Small intestine (tissue), 7 donors: ENCODE measurements around the gene BCR. TPM values are rescaled to one million over a fixed set of nuclear protein-coding genes. Genes with fewer than 3 reads are reported as not detected.

Source experiments
- DNase-seq, 2 donors: peaks; one replicate each; pipeline versions ENCODE4 v3.0.0 to v3.0.0-alpha.2; 2013
- FAIRE-seq: peaks from 2 replicates; lab custom pipeline; 2012; peaks lifted over from hg19 to GRCh38; lab: Jason Lieb, UNC
- H3K27ac ChIP-seq, 3 donors: one replicate each; pipeline ENCODE4 v1.5.1; 2013; ENCODE audit warnings: low read length in 2 of 3, mild to moderate bottlenecking in 2 of 3, control low read depth in 1 of 3, inconsistent platforms in 1 of 3, low read depth in 1 of 3, moderate library complexity in 1 of 3
- H3K27me3 ChIP-seq, 3 donors: one replicate each; pipeline ENCODE4 v1.6.1; 2013; ENCODE audit warnings: low read length in 3 of 3, inconsistent platforms in 1 of 3; ENCODE audit not compliant: control insufficient read depth in 3 of 3, insufficient read depth in 3 of 3
- H3K36me3 ChIP-seq, 3 donors: one replicate each; pipeline ENCODE4 v1.6.1; 2013; ENCODE audit warnings: low read length in 3 of 3, inconsistent platforms in 1 of 3, low read depth in 1 of 3, mild to moderate bottlenecking in 1 of 3, moderate library complexity in 1 of 3; ENCODE audit not compliant: control insufficient read depth in 3 of 3, insufficient read depth in 2 of 3
- H3K4me1 ChIP-seq, 3 donors: one replicate each; pipeline ENCODE4 v1.6.1; 2013; ENCODE audit warnings: low read length in 2 of 3, inconsistent platforms in 1 of 3, low read depth in 1 of 3, mild to moderate bottlenecking in 1 of 3, moderate library complexity in 1 of 3; ENCODE audit not compliant: control insufficient read depth in 3 of 3, insufficient read depth in 2 of 3
- H3K4me3 ChIP-seq, 3 donors: one replicate each; pipeline ENCODE4 v1.5.1; 2013; ENCODE audit warnings: low read length in 3 of 3, control low read depth in 1 of 3, inconsistent platforms in 1 of 3, low read depth in 1 of 3, mild to moderate bottlenecking in 1 of 3, moderate library complexity in 1 of 3
- H3K9me3 ChIP-seq, 2 donors: one replicate each; pipeline ENCODE4 v1.6.1; 2013; ENCODE audit warnings: low read depth in 1 of 2, low read length in 1 of 2; ENCODE audit not compliant: control insufficient read depth in 2 of 2, insufficient read depth in 1 of 2
- WGBS, 3 donors: extraction: QIAGEN DNeasy Blood & Tissue Kit; methylation state at CpG; one replicate each; pipeline ENCODE4 v1.1.7; 2013; 5-methylcytosine and 5-hydroxymethylcytosine counted together
- polyA plus RNA-seq, 4 donors: library from polyadenylated mRNA; stranded (reverse) in 3 of 4; unstranded in 1 of 4; fragments of 200-250 nt in 3 of 4; fragments of 120-200 nt in 1 of 4; gene quantifications; one replicate each; pipeline versions ENCODE4 v1.2.1 to v1.2.3, GENCODE V29; 2013
- donor health status: healthy with polysubstance abuse.
- donor health status: control.
- donor health status: control.
- donor health status: Bipolar disorder and iron deficiency.
- donor health status: healthy.

The BCR gene
- polyA plus RNA-seq, 4 donors, result 8.9 to 27.9 (median 19.7) TPM

GRCh38 chr22:23175817-23176644, 4.3 kb upstream of the BCR start:
- WGBS, 3 donors, result 80 to 93% (median 88%) methylated on average over 10 of the region's 10 CpGs
- Histone ChIP-seq H3K27ac (peak overlapping the region in 1 of 3 donors; percentile 22), H3K9me3 (peaks cover 0 to 23% of the 10 kb centered on the region in 2 donors), H3K4me1 (peaks cover 0 to 14% (median 0%) of the 10 kb centered on the region in 3 donors), H3K36me3 (no peaks in the 10 kb centered on the region), H3K27me3 (no peaks in the 10 kb centered on the region), H3K4me3 (no peak overlapping the region)
- FAIRE-seq, result no peak
- DNase-seq, result peak in 1 of 2 donors; percentile 29

- WGBS, 3 donors, result 77 to 87% (median 84%) methylated on average over 9 of the region's 9 CpGs
- Histone ChIP-seq H3K27ac (no peak overlapping the region), H3K9me3 (peaks cover 0 to 23% of the 10 kb centered on the region in 2 donors), H3K4me3 (no peak overlapping the region), H3K36me3 (peaks cover 0 to 2% (median 0%) of the 10 kb centered on the region in 3 donors), H3K4me1 (peaks cover 0 to 16% (median under 1%) of the 10 kb centered on the region in 3 donors), H3K27me3 (no peaks in the 10 kb centered on the region)
- FAIRE-seq, result no peak
- DNase-seq, result no peak
These were observed 3.7 kb upstream of the BCR start for GRCh38 chr22:23176645-23177027.

DNA sequence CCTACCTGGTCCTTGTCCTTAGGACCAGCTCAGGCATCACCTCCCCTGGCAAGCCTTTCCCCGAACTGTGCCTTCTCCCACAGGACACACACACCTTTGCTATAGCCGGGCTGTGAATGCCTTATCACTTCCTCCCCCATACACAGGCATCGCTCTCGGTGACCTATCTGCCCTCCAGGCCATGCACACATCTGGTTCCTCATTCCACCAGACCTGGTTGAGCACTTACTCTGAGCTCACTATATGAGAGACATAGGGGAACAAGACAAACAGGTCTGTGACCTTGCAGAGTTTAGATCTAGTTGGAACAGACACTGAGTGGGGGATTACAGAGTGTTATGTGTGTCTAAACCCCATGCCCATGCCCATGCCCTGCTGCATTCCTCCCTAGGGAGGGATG, 3.1 kb upstream of the BCR start:
- FAIRE-seq, result no peak
- Histone ChIP-seq H3K9me3 (peaks cover 0 to 23% of the 10 kb centered on the region in 2 donors), H3K4me1 (peaks cover 0 to 22% (median 2%) of the 10 kb centered on the region in 3 donors), H3K36me3 (peaks cover 0 to 7% (median 0%) of the 10 kb centered on the region in 3 donors), H3K27me3 (no peaks in the 10 kb centered on the region), H3K4me3 (no peak overlapping the region), H3K27ac (peak overlapping the region in 1 of 3 donors; percentile 8)
- DNase-seq, result no peak
- WGBS, 3 donors, result 64 to 82% (median 81%) methylated on average over 4 of the region's 4 CpGs

DNA sequence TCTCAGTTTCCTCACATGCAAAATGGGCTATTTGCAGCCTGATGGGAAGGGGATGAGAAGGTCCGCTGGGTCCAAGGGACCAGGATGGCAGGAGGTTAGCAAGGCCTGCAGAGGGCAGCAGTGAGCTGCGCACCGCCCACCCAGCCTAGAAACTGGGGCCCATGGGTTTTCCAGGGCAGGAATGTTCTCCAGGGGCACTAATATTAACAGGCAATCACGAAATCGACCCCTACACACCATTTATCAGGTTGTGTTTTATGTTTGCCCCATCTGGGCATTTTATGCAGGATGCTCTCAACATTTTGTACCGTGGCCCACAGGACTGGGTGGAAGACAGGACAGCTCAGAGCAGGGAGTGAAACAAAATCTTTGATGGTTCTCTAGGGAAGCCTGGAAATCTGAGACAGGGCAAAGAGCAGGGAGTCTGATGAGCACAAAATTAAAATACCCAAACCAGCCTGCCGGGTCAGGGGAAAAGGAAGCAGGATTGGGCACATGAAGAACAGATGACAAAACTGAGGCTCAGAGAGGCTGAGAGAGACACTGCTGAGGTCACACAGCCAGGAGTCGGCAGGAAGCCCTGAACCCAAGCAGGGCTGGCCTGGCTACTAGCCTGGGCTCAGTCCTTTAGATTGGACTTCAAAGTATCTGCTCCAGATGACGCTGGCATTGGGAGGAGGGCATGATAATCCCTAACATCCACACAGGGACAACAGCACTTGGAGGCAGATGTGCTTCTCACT, 1.6 kb upstream of the BCR start:
- peaks cover 0 to 23% of the 10 kb centered on the region in 2 donors for H3K9me3 ChIP-seq
- DNase-seq (peak; percentile 59 to 82), FAIRE-seq (no peak)
- no peak overlapping the region for H3K4me3 ChIP-seq
- WGBS, 3 donors, result 28 to 31% (median 31%) methylated on average over 9 of the region's 9 CpGs
- H3K4me1 ChIP-seq, result peaks cover 2 to 36% (median 5%) of the 10 kb centered on the region in 3 donors
- peak overlapping the region in 1 of 3 donors; percentile 67 for H3K27ac ChIP-seq
- H3K27me3 ChIP-seq, result no peaks in the 10 kb centered on the region
- peaks cover 0 to 17% (median 0%) of the 10 kb centered on the region in 3 donors for H3K36me3 ChIP-seq

DNA sequence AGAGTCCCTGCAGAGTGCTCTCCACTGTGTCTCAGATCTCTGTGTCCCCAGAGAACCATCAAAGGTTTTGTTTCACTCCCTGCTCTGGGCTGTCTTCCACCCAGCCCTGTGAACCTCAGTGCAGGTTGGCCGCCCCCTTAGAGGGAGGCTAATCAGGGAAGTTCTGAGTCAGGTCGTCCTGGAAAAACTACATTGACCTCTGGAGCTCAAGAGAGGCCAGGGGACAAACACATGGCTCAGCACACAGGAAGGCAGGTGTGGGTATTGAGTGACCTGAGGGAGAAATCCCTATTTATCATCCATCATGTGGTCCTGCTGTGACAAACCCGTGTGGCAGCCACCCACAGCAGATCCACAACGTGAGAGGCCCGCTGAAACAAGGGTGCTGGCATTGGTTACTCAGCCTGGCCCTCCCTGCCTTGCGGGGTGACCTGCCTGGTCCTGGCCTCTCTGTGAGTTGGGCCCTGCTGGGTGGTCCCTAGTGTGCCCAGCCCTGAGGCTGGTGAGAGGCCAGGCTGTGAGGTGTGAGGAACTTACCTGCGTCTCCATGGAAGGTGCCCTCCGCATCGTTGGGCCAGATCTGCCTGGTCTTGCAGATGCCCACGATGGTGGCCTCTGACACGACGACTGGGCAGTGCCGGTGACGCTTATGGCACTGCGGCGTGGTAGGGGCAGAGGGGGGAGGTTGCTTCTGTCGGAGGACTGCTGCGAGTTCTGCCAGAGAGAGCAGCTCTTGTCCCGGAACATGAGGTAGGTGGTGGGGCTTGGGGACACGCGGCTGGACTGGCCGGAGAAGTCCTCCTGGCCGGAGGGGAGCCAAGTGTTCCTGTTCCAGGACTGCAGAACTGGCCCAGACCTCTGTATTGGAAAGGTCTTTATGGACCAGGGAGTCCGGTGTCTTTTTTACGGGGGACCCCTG, 669 bp upstream of the BCR start:
- Histone ChIP-seq H3K4me1 (peaks cover 2 to 38% (median 5%) of the 10 kb centered on the region in 3 donors), H3K27me3 (no peaks in the 10 kb centered on the region), H3K36me3 (peaks cover 0 to 18% (median 0%) of the 10 kb centered on the region in 3 donors), H3K27ac (peak overlapping the region in 2 of 3 donors; percentile 63 to 67), H3K4me3 (peak overlapping the region in 2 of 3 donors; percentile 44 to 80), H3K9me3 (peaks cover 0 to 23% of the 10 kb centered on the region in 2 donors)
- no peak for FAIRE-seq
- peak in 1 of 2 donors; percentile 67 for DNase-seq
- WGBS, 3 donors, result 31 to 46% (median 43%) methylated on average over 24 to 25 of the region's 25 CpGs

DNA sequence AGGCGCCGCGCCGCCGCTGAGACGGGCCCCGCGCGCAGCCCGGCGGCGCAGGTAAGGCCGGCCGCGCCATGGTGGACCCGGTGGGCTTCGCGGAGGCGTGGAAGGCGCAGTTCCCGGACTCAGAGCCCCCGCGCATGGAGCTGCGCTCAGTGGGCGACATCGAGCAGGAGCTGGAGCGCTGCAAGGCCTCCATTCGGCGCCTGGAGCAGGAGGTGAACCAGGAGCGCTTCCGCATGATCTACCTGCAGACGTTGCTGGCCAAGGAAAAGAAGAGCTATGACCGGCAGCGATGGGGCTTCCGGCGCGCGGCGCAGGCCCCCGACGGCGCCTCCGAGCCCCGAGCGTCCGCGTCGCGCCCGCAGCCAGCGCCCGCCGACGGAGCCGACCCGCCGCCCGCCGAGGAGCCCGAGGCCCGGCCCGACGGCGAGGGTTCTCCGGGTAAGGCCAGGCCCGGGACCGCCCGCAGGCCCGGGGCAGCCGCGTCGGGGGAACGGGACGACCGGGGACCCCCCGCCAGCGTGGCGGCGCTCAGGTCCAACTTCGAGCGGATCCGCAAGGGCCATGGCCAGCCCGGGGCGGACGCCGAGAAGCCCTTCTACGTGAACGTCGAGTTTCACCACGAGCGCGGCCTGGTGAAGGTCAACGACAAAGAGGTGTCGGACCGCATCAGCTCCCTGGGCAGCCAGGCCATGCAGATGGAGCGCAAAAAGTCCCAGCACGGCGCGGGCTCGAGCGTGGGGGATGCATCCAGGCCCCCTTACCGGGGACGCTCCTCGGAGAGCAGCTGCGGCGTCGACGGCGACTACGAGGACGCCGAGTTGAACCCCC, 798 bp downstream of the BCR start:
- 11 to 26% (median 25%) methylated on average over 84 to 112 of the region's 112 CpGs for WGBS, 3 donors
- Histone ChIP-seq H3K27me3 (no peaks in the 10 kb centered on the region), H3K4me1 (peaks cover 2 to 38% (median 5%) of the 10 kb centered on the region in 3 donors), H3K36me3 (peaks cover 0 to 28% (median 0%) of the 10 kb centered on the region in 3 donors), H3K4me3 (peak overlapping the region; percentile 42 to 80 (median 65)), H3K27ac (peak overlapping the region in 2 of 3 donors; percentile 25 to 67), H3K9me3 (peaks cover 0 to 12% of the 10 kb centered on the region in 2 donors)
- FAIRE-seq (no peak), DNase-seq (peak; percentile 35 to 77)

DNA sequence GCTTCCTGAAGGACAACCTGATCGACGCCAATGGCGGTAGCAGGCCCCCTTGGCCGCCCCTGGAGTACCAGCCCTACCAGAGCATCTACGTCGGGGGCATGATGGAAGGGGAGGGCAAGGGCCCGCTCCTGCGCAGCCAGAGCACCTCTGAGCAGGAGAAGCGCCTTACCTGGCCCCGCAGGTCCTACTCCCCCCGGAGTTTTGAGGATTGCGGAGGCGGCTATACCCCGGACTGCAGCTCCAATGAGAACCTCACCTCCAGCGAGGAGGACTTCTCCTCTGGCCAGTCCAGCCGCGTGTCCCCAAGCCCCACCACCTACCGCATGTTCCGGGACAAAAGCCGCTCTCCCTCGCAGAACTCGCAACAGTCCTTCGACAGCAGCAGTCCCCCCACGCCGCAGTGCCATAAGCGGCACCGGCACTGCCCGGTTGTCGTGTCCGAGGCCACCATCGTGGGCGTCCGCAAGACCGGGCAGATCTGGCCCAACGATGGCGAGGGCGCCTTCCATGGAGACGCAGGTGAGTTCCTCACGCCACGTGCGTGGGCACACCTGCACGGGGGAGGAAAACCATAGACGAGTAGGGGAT, 1.5 kb downstream of the BCR start:
- peaks cover 0 to 28% (median 0%) of the 10 kb centered on the region in 3 donors for H3K36me3 ChIP-seq
- no peaks in the 10 kb centered on the region for H3K27me3 ChIP-seq
- H3K4me3 ChIP-seq, result peak overlapping the region in 2 of 3 donors; percentile 44 to 80
- WGBS, 3 donors, result 60 to 84% (median 74%) methylated on average over 41 to 43 of the region's 43 CpGs
- no peak overlapping the region for H3K27ac ChIP-seq
- peaks cover 2 to 38% (median 5%) of the 10 kb centered on the region in 3 donors for H3K4me1 ChIP-seq
- DNase-seq (no peak), FAIRE-seq (no peak)
- peaks cover 0 to 4% of the 10 kb centered on the region in 2 donors for H3K9me3 ChIP-seq
